ENCODE results near the gene FYN. TPM values are rescaled to one million over a fixed set of nuclear protein-coding genes. Genes with fewer than 3 reads are reported as not detected.
A peak's percentile ranks its signal among the peaks of the same experiment; 100 is the strongest.

FYN gene
- total and polyA plus RNA-seq, 10 of the 15 experiments (the other 5 are each of a cell fraction or from before 2014, with no cell fraction given), result 51.4 to 247 (median 138) TPM

DNA sequence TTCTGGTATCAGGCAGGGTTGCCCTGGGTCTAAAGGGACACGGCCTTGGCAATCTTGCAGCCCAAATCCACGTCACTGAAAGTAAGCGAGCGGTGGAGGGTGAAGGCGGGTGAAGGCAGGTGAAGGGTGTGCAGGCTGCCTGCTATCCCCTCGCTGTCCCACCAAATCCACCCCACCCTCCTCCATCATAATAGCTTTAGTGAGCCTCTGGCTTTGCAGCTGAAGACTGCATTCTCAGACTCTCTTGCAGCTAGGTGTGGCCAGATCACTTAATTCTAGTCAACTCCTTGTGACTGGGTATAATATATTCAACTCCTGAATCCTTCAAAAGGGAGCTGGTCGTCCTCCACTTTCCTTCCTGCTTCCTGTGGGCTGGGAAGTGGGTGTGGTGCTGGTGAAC is 140.9 kb downstream of the FYN start:
- H3K27me3 ChIP-seq (replicated peaks in 1 of 2; ENCODE audit: control insufficient read depth in 2 of 2, insufficient read depth in 2 of 2, low read length in 1 of 2), result no peaks in the 10 kb centered on the region
- BruUV-seq (replicated peaks), result no TSS peak
- POLR2A ChIA-PET, result interaction anchor here (0.6 kb wide), 1 partner anchor 918 kb away, joined by 3 read pairs; no protein-coding TSS in a partner anchor
- in situ Hi-C loops (cut with MboI) (loop anchor here (25.0 kb wide), 1 partner anchor 1905 kb away; no protein-coding TSS in a partner anchor), intact Hi-C loops (cut with micrococcal nuclease; ENCODE audit: unreplicated experiment) (no loop called here)
- no peaks in the 10 kb centered on the region for H4K20me1 ChIP-seq (ENCODE audit: control insufficient read depth, insufficient read depth)
- H3K36me3 ChIP-seq (ENCODE audit: control insufficient read depth in 2 of 2, insufficient read depth in 2 of 2, low read length in 1 of 2), result peaks cover 15 to 26% of the 10 kb centered on the region in 2 experiments
- no peak overlapping the region for H3K9ac ChIP-seq (ENCODE audit: control insufficient read depth, insufficient read depth, low read length)
- ATAC-seq, result no peak
- H3K79me2 ChIP-seq (ENCODE audit: control insufficient read depth, insufficient read depth, low read length), result peaks cover 37% of the 10 kb centered on the region
- peaks cover 41% of the 10 kb centered on the region for H3K4me1 ChIP-seq (ENCODE audit: control insufficient read depth, insufficient read depth, low read length)
- peak overlapping the region; percentile 6; the same call in 1 of the 2 replicates for H3K27ac ChIP-seq (ENCODE audit: control insufficient read depth, insufficient read depth)
- no peak for FAIRE-seq
- CTCF ChIA-PET, result interaction anchor here (0.8 to 2.2 kb wide), 4 partner anchors 10 to 37 kb away, joined by 3 to 8 read pairs (median 3); no protein-coding TSS in a partner anchor
- 51% methylated on average over 7 of the region's 7 CpGs for WGBS (ENCODE audit: insufficient coverage, insufficient replicate concordance, low lambda C conversion rate, missing lambda C conversion rate)
- RAD21 ChIA-PET (ENCODE audit: unreplicated experiment), result interaction anchor here (0.7 to 2.4 kb wide), 4 partner anchors 20 to 74 kb away, joined by 3 to 10 read pairs (median 4); no protein-coding TSS in a partner anchor
- SMC1A ChIA-PET (ENCODE audit: uncharacterized antibody, unreplicated experiment), result interaction anchor here (0.7 to 2.8 kb wide), 7 partner anchors 9 to 259 kb away, joined by 3 to 11 read pairs (median 3); no protein-coding TSS in a partner anchor
- H3K9me3 ChIP-seq (replicated peaks; ENCODE audit: control insufficient read depth, insufficient read depth, low read length), result peaks cover 21% of the 10 kb centered on the region; the same call in 2 of the 3 replicates
- no peak overlapping the region for H3K4me3 ChIP-seq
- no peak for DNase-seq (ENCODE audit: low read depth, low spot score)
- H3K4me2 ChIP-seq (ENCODE audit: control insufficient read depth, insufficient read depth), result no peak overlapping the region
- no peak overlapping the region for H2AFZ ChIP-seq (ENCODE audit: control insufficient read depth, low read depth, low read length)
- TF ChIP-seq ASH2L (IDR thresholded peaks at IDR 0.05; ENCODE audit: borderline replicate concordance, low read depth) (no peak), NR2C2 (IDR thresholded peaks at IDR 0.05; ENCODE audit: borderline replicate concordance, control insufficient read depth, insufficient read length, low read depth) (no peak), MEF2B (IDR thresholded peaks at IDR 0.05; ENCODE audit: partially characterized antibody, poor library complexity, severe bottlenecking) (no peak), CHD2 (IDR thresholded peaks at IDR 0.05; ENCODE audit: borderline replicate concordance, low read depth, low read length) (no peak), LARP7 (IDR thresholded peaks at IDR 0.05) (no peak), FOS (IDR thresholded peaks at IDR 0.05; ENCODE audit: borderline replicate concordance, extremely low read depth, insufficient read length) (no peak)
- TF ChIP-seq, protein P1, sequence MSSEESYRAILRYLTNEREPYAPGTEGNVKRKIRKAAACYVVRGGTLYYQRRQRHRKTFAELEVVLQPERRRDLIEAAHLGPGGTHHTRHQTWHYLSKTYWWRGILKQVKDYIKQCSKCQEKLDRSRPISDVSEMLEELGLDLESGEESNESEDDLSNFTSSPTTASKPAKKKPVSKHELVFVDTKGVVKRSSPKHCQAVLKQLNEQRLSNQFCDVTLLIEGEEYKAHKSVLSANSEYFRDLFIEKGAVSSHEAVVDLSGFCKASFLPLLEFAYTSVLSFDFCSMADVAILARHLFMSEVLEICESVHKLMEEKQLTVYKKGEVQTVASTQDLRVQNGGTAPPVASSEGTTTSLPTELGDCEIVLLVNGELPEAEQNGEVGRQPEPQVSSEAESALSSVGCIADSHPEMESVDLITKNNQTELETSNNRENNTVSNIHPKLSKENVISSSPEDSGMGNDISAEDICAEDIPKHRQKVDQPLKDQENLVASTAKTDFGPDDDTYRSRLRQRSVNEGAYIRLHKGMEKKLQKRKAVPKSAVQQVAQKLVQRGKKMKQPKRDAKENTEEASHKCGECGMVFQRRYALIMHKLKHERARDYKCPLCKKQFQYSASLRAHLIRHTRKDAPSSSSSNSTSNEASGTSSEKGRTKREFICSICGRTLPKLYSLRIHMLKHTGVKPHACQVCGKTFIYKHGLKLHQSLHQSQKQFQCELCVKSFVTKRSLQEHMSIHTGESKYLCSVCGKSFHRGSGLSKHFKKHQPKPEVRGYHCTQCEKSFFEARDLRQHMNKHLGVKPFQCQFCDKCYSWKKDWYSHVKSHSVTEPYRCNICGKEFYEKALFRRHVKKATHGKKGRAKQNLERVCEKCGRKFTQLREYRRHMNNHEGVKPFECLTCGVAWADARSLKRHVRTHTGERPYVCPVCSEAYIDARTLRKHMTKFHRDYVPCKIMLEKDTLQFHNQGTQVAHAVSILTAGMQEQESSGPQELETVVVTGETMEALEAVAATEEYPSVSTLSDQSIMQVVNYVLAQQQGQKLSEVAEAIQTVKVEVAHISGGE (CRISPR knock-in tag; IDR thresholded peaks at IDR 0.05), result no peak
- TF ChIP-seq, protein P2, sequence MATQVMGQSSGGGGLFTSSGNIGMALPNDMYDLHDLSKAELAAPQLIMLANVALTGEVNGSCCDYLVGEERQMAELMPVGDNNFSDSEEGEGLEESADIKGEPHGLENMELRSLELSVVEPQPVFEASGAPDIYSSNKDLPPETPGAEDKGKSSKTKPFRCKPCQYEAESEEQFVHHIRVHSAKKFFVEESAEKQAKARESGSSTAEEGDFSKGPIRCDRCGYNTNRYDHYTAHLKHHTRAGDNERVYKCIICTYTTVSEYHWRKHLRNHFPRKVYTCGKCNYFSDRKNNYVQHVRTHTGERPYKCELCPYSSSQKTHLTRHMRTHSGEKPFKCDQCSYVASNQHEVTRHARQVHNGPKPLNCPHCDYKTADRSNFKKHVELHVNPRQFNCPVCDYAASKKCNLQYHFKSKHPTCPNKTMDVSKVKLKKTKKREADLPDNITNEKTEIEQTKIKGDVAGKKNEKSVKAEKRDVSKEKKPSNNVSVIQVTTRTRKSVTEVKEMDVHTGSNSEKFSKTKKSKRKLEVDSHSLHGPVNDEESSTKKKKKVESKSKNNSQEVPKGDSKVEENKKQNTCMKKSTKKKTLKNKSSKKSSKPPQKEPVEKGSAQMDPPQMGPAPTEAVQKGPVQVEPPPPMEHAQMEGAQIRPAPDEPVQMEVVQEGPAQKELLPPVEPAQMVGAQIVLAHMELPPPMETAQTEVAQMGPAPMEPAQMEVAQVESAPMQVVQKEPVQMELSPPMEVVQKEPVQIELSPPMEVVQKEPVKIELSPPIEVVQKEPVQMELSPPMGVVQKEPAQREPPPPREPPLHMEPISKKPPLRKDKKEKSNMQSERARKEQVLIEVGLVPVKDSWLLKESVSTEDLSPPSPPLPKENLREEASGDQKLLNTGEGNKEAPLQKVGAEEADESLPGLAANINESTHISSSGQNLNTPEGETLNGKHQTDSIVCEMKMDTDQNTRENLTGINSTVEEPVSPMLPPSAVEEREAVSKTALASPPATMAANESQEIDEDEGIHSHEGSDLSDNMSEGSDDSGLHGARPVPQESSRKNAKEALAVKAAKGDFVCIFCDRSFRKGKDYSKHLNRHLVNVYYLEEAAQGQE (IDR thresholded peaks at IDR 0.05; ENCODE audit: low read depth, low read length), result no peak
- TF ChIP-seq, protein P3, sequence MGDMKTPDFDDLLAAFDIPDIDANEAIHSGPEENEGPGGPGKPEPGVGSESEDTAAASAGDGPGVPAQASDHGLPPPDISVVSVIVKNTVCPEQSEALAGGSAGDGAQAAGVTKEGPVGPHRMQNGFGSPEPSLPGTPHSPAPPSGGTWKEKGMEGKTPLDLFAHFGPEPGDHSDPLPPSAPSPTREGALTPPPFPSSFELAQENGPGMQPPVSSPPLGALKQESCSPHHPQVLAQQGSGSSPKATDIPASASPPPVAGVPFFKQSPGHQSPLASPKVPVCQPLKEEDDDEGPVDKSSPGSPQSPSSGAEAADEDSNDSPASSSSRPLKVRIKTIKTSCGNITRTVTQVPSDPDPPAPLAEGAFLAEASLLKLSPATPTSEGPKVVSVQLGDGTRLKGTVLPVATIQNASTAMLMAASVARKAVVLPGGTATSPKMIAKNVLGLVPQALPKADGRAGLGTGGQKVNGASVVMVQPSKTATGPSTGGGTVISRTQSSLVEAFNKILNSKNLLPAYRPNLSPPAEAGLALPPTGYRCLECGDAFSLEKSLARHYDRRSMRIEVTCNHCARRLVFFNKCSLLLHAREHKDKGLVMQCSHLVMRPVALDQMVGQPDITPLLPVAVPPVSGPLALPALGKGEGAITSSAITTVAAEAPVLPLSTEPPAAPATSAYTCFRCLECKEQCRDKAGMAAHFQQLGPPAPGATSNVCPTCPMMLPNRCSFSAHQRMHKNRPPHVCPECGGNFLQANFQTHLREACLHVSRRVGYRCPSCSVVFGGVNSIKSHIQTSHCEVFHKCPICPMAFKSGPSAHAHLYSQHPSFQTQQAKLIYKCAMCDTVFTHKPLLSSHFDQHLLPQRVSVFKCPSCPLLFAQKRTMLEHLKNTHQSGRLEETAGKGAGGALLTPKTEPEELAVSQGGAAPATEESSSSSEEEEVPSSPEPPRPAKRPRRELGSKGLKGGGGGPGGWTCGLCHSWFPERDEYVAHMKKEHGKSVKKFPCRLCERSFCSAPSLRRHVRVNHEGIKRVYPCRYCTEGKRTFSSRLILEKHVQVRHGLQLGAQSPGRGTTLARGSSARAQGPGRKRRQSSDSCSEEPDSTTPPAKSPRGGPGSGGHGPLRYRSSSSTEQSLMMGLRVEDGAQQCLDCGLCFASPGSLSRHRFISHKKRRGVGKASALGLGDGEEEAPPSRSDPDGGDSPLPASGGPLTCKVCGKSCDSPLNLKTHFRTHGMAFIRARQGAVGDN (IDR thresholded peaks at IDR 0.05), result no peak
